D721Med (cell line): ENCODE measurements around the gene SCGB1D1.
"Not testable (repeated sequence)": the region's sequence is repeated elsewhere in the genome, so short reads cannot be mapped to it uniquely, and the experiment has no call there.

Experiments
- DNase-seq: peaks from one replicate; pipeline ENCODE4 v3.0.0; 2011; ENCODE audit warnings: low spot score; ENCODE audit not compliant: insufficient read length
- FAIRE-seq: peaks from 2 replicates; lab custom pipeline; 2011; peaks lifted over from hg19 to GRCh38; lab: Jason Lieb, UNC
- TF ChIP-seq, protein P1 (sequence below): IDR thresholded peaks from 2 replicates; pipeline ENCODE4 v1.5.1; 2012; ENCODE audit warnings: mild to moderate bottlenecking, control low read depth; ENCODE audit not compliant: insufficient read depth; ENCODE audit errors: missing control alignments

SCGB1D1 gene

DNA sequence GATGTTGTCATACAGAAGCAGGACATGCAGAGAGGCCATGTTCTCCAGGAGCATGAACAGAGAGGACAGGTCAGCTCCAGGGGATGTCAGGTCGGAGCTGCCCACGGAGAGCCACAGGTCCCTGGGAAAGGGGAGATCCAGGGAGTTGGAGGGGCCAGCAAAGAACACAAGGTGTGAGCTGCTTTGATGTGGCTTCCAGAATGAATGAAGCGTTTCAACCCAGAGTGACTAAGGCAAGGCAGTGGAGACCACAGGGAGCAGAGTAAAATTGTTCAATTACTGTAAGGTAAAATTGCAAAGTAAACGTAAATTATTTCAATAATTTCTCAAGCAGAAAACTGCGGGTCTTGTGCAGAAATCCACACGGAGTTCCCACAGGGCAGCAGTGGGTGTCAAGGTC is 12.9 kb downstream of the SCGB1D1 start:
- FAIRE-seq, result no peak
- TF ChIP-seq, protein P1, sequence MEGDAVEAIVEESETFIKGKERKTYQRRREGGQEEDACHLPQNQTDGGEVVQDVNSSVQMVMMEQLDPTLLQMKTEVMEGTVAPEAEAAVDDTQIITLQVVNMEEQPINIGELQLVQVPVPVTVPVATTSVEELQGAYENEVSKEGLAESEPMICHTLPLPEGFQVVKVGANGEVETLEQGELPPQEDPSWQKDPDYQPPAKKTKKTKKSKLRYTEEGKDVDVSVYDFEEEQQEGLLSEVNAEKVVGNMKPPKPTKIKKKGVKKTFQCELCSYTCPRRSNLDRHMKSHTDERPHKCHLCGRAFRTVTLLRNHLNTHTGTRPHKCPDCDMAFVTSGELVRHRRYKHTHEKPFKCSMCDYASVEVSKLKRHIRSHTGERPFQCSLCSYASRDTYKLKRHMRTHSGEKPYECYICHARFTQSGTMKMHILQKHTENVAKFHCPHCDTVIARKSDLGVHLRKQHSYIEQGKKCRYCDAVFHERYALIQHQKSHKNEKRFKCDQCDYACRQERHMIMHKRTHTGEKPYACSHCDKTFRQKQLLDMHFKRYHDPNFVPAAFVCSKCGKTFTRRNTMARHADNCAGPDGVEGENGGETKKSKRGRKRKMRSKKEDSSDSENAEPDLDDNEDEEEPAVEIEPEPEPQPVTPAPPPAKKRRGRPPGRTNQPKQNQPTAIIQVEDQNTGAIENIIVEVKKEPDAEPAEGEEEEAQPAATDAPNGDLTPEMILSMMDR, result no peak

DNA sequence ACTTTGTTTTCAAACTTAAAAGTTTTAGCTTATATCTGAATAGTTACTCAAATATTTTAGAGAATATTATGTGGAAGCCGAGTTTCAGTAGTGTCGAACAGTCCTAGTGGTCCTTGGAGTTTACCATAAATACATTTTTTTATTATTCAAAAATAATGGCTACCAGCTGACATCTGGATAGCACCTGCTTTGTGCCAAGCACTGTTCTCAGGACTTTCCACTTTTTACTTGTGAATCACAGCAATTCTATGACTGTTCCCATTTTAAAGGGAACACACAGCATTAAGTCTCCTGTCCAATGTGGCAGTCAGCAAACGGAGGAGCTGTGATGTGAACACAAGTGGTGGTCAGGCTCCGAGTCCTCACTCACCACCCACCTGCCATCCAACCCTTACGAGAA is 14.4 kb downstream of the SCGB1D1 start:
- FAIRE-seq (no peak), DNase-seq (no peak)
- TF ChIP-seq, protein P1, result no peak

More for the DNA sequence above, 12.9 kb downstream of the SCGB1D1 start:
- DNase-seq, result no peak

DNA sequence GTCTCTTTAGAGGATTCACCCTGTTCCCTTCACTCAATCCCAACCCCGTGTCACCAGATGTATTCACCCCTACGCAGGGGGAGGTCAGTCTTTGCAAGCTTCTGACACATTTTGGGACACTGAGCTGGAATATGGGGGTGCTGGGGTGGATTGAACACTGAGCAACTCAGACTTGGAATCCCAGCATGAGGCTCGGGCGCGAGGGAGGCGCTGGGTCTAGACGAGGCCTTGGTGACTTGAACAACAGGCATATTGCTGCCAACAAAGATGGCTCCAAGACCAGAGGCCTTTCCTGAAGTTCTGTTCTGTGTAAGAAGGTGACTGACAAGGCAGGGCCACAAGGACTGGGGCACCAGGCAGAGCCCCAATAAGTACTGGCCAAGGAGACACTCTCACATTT is 15.4 kb downstream of the SCGB1D1 start:
- no peak for FAIRE-seq
- TF ChIP-seq, protein P1, result no peak
- no peak for DNase-seq

DNA sequence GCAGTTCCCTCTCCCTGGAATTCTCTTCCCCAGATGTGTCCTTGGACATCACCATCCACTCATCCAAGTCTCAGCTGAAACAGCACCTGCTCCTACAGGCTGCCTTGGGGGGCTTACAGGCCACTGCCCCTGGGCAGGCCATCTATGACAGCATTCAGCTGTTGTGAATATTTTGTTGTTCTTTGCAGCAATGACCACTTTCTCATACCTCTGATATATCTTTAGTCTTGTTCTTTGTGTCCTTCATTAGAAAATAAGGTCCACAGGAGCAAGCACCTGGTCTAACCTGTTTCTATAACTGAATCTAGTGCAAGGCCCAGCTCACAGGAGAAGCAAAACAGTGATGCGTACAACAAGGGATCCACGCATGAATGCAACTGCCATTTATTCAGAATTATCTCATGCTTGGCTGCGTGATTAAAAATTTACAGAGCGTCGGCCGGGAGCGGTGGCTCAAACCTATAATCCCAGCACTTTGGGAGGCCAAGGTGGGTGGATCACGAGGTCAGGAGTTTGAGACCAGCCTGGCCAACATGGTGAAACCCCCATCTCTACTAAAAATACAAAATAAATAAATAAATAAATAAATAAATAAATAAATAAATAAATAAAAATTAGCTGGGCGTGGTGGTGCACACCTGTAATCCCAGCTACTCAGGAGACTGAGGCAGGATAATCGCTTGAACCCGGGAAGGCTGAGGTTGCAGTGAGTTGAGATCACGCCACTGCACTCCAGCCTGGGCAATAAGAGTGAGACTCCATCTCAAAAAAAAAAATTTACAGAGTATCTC is 16.5 kb downstream of the SCGB1D1 start:
- FAIRE-seq, DNase-seq: not testable (repeated sequence)

DNA sequence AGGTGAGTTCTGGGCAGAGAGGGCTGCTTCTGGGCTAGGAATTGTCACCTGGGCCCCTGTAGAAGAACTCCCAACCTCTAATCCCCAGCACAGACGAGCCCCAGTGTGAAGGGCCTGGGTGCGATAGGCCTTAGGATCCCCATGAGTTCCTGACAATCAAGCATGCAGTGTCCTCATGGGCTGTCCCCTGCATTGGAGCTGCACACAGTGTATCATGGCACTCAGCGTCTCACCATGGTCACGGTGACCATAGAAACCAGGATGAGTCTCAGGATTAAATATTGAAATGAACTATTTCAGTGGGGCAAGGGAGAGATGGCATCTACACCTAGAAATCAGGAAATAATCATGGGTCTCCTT is 18.7 kb downstream of the SCGB1D1 start:
- FAIRE-seq (no peak), DNase-seq (no peak)
- TF ChIP-seq, protein P1, result no peak

DNA sequence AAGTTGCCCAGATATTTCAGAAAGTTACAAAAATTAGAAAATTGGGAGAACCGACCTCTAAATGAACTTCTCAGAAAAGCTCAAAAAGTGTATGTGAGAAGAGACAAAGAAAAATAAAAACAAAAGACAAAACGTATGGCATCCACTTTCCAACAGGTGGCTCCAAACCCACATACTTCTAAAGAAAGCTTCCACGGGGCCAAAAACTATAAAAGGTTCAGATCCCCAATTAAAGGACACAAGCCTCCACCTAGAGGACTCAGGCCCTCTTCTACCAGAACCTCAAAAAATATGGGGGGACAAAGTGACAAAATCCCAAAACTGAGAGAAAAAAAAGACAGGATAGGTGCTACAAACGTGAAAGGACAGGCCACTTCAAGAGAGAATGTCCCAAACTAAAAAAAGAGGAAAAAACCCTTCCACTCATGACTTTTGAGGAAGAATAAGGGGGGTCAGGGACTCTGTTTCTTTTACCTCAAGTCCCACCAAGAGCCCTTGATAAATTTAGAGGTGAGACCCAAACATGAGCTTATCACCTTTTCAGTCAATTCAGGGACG is 27.3 kb downstream of the SCGB1D1 start:
- no peak for DNase-seq
- TF ChIP-seq, protein P1, result peak; percentile 43
- no peak for FAIRE-seq

DNA sequence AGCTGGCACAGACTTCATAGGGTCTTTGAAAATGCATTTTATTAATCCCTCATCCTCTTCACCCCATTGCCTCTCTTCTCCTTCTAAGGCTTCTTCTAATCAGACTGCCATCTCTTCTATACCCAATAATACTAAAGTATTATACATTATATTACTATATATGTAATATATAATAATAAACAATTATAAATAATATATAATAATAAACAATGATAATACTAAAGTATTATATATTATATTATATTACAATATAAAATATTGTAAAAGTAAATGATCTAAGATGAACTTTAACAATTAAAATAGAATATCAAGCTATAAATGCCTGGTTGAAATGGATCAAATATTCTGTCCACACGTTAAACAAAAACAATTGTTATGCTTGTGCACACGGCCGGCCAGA is 31.5 kb downstream of the SCGB1D1 start:
- TF ChIP-seq, protein P1, result no peak
- DNase-seq (no peak), FAIRE-seq (no peak)
